GM21717 (cell line): ENCODE data around the gene APBB3.
"Not testable (repeated sequence)": the region's sequence is repeated elsewhere in the genome, so short reads cannot be mapped to it uniquely, and the experiment has no call there.

Source experiments
- ATAC-seq: cut with Tn5 transposase; IDR thresholded peaks from one replicate; pipeline ENCODE4 v1.9.1; 2021; ENCODE audit warnings: mild to moderate bottlenecking, moderate library complexity; ENCODE audit not compliant: unreplicated experiment

APBB3 gene, protein sequence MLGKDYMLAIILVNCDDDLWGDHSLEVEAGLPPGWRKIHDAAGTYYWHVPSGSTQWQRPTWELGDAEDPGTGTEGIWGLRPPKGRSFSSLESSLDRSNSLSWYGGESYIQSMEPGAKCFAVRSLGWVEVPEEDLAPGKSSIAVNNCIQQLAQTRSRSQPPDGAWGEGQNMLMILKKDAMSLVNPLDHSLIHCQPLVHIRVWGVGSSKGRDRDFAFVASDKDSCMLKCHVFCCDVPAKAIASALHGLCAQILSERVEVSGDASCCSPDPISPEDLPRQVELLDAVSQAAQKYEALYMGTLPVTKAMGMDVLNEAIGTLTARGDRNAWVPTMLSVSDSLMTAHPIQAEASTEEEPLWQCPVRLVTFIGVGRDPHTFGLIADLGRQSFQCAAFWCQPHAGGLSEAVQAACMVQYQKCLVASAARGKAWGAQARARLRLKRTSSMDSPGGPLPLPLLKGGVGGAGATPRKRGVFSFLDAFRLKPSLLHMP

DNA sequence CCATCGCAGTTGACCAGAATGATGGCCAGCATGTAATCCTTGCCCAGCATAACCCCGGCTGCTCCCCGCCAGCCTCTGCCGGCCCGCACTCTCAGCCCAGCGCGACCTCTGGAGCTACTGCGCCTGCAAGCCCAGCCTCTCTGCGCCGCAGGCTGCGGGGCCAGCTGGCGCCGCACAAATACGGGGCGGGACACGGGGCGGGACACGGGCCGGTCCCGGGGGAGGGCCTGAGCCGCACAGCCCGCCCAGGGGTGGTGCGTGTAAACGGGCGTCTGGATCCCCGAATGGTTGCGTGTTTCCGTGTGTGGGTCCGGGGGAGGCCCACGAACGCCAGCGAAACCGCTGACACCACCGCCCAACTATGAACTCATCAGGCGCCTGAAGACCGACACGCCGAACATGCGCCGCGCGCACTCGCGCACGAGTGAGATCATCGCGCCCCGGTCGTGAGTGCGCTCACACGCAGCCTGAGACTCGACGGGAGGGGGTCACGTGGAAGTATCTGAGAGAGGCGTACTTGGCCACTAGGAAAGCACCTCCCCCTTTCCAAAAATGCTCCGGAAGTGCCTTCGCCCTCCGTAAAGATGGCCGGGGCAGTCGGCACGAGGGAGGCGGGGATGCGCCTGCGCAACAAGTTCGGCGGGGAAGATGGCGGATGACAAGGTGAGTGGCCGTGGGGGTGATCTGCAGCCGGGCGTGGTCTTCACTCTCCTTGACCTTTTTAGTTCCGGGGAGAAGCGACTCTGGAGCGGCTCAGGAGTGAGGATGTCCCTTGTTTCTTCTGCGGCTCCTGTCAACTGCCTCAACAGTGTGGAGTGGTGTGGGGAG, at the start of gene APBB3, which contains the start of gene SLC35A4:
Gene APBB3, minus strand, starts transcription at position 403 of the 828 bp plus-strand sequence. Its CDS starts 353 bp downstream, at position 50.
Gene SLC35A4, plus strand, starts transcription at position 633 of the 828 bp plus-strand sequence. CDS start 2,342 bp downstream, outside the sequence.
- peak; percentile 72 for ATAC-seq

DNA sequence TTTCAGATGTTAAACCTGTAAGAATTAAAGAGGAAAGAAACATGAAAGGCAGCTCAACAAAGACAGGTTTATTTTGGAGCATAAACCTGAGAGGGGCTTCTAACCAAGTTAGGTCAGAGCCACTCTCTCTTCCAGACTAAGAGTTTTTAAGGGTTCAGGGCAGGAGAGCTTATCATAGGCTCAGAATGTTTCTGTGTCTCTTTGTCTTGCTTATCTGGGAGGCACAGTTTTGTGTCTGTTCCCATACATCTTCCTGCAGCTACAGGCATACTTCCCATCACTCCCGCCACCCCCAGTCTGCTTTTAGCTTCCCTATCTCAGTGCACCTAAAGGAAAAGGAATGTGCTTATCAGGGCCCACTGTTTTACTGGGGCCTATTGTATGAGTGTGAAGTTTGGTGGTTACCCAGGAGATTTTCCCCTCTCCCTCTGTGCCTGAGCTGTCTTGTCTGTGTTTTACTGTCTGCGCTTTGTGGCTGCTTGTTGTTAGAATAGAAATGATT, 46.7 kb upstream of the APBB3 start:
- no peak for ATAC-seq

DNA sequence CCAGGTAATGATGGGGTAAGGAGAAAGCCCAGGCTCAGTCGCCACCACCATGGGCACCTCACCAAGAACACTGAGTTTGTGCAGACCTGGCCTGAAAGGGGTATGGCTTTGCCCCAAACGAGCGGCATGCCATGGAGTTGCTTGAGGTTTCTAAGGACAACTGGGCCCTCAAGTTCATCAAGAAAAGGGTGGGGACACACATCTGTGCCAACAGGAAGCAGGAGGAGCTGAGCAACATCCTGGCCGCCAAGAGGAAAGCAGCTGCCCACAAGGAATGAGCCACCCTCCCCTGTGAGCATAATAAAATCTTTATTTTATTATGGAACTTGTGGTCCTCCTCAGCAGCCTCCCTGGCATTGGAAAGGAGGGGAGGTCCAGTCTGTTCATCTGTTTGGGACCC, 44.7 kb upstream of the APBB3 start:
- ATAC-seq = no peak

DNA sequence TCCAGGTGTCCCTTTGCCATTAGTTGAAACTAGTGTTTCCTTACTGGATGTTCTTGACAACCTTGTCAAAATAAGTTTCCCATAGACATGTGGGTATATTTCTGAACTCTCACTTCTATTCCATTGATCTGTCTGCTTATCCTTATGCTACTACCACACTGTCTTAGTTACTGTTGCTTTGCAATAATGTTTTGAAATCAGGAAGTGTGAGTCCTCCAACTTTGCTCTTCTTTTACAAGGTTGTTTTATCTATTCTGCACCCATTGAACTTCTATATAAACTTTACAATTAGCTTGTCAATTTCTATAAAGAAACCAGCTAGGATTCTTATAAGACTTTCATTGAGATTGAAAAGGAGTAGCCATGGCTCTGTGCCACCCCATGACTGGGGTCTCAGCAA, 44.3 kb upstream of the APBB3 start:
- no peak for ATAC-seq

DNA sequence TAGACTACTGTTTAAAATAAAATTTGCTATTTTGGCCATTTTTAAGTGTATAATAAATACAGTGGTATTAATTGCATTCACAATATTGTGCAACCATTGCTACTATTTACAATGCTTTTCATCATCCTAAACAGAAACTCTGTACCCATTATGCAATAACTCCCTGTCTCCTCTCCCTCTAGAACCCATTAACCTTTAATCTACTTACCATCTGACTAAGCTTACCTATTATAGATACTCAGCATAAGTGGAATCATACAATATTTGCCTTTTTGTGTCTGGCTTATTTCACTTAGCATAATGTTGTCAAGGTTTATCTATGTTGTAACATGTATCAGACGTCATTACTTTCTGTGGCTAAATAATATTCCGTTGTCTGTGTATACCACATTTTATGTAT, 42.6 kb upstream of the APBB3 start:
- no peak for ATAC-seq

DNA sequence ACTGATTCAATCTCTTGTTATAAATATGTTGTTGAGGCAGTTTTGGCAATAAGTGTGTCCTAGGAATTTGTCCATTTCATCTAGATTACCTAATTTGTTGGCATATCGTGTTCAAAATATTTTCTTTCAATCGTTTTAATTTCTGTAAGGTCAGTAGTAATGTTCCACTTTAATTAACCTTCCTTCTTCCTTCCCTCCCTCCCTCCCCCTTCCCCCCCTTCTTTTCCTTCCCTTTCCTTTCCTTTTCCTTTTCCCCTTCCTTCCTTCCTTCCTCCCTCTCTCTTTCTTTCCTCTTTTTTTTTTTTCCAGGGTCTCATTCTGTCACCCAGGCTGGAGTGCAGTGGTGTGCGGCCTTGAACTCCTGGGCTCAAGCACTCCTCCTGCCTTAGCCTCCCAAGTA, 41.5 kb upstream of the APBB3 start:
- no peak for ATAC-seq

DNA sequence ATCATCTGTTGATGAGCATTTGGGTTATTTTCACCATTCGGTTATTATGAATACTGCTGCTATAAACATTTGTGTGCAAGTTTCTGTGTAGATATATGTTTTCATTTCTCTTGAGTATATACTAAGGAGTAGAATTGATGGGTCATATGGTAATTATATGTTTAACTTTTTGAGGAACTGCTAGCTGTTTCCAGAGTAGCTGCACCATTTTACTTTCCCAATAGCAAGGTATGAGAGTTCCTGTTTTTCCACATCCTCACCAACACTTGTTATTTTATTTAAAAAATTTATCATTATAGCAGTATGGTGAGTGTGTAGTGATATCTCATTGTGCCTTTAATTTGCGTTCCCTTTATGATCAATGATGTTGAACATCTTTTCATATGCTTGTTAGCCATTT, 39.3 kb upstream of the APBB3 start:
- no peak for ATAC-seq

DNA sequence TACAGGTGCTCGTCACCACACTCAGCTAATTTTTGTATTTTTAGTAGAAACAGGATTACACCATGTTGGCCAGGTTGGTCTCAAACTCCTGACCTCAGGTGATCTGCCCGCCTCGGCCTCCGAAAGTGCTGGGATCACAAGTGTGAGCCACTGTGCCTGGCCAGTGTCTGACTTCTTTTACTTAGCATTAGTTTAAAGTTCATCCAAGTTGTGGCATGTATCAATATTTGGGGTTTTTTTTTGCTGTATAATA, 39.0 kb upstream of the APBB3 start:
- not testable (repeated sequence) for ATAC-seq

DNA sequence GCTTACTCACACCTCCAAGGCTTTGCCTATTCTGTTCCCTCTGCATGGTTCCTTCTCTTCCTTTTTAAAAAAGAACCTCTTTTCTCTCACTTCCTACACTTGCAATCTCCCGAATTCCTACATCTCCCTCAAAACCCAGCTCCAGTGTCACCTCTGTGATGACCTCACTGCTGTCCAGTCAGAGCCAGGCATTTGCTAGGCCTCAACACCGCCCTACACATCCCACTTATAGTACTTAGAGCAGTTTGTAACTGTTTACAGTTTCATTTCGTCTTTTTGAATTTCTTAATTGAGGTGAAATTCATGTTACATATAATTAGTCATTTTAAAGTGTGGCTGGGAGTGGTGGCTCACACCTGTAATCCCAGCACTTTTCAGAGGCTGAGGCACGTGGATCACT, 37.7 kb upstream of the APBB3 start:
- no peak for ATAC-seq

DNA sequence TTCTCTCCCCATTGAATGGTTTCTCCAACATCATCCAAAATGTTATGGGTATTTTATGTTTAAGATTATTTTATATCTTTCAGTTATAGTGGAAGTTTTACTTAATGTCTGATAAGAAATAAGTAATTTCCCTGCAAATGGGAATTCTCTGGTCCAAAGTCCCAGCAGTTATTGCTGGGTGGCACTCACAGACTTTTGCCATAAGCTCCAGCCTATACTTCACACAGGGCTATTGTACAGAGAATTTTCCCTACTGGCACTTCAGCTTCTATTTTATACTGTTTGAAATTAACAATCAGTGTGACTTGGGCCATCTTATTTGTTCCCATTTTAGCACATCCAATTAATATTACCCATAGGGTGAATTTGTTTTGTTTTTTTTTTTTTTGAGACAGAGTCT, 35.7 kb upstream of the APBB3 start:
- no peak for ATAC-seq

DNA sequence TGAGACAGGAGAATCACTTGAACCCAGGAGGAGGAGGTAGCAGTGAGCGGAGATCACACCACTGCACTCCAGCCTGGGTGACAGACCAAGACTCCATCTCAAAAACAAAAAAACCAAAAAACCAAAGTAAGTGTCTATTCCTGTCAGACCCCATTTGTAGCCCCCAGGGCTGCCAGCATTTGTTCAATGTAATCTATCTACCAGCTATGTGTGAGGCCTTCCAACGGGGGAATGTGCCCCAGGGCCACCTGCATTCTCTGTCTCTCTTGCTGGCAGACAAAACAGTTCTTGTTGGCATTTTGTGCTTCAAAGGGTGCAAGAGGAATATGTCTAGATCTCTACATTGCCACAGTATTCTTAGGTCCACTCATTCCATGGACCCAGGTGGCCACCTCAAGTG, 34.4 kb upstream of the APBB3 start:
- no peak for ATAC-seq

DNA sequence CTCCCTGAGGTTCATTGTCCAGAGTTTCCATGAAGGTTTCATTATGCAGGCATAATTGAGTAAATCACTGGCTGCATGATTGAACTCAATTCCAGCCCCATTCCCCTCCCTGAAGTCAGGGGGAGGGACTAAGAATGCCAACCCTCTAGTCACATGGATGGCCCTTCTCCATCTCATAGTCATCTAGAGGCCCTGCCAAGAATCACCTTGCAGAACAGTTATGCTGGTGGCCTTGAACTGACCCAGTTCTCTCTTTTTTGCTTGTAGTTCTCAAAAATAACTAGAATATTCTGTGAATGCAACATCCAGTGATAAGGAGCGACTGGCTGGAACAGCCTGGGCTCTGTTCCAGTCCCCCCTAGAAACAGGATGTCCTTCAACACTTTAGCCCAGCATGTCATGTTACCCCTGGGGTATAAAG, 31.9 kb upstream of the APBB3 start:
- ATAC-seq = no peak

DNA sequence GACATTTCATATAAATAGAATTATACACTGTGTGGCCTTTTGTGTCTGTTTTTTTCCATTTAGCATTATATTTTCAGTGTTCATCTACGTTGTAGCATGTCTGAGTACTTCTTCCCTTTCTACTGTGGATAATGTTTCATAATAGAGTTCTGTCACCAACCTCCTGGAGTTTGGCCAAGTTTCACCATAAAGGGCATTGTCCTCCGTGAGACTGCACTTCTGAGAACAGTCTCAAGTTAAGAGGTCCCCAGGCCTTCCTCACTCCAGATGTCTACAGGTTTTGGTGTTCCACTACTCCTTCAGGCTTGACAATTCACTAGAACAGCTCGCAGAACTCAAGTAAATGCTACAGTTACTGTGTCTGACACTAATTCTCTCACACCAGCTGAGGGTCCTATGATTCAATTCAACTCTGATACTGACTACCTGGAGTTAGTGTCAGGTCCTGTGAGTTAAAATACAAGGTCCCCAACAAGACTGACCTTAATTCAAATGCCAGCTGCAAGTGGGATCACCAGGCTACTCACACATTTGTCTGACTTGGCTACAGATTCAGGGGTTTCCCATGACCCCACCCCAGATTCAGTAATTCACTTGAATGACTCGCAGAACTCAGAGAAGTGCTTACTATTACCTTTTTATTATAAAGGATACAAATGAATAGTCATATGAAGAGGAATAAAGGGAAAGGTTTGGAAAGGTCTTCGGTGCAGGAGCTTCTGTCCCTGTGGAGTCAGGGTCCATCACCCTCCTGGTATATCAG, 31.3 kb upstream of the APBB3 start:
- ATAC-seq = no peak

DNA sequence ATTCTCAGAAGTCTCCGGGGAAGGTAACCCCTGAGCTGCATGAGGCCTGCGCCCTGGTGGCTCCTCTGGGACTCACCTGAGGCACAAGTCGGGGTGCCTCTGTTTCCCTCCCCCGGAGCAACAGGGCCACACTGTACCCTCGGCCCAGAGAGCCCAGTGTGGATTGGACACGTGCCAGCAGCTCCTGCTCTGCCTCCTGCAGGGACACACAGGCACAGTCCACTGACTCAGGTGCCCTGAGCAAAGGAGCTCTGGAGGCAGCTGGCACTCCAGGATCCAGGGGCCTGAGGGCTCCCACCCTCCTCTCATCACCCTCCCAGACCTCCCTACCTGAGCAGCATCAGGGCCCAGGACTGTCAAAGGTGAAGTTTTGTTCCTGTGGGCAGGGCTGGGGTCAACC, 29.8 kb upstream of the APBB3 start:
- no peak for ATAC-seq

DNA sequence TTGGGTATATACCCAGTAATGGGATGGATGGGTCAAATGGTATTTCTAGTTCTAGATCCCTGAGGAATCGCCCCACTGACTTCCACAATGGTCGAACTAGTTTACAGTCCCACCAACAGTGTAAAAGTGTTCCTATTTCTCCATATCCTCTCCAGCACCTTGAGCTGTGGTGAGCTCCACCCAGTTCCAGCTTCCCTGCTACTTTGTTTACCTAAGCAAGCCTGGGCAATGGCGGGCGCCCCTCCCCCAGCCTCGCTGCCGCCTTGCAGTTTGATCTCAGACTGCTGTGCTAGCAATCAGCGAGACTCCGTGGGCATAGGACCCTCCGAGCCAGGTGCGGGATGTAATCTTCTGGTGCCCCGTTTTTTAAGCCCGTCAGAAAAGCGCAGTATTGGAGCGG, 28.7 kb upstream of the APBB3 start:
- not testable (repeated sequence) for ATAC-seq

DNA sequence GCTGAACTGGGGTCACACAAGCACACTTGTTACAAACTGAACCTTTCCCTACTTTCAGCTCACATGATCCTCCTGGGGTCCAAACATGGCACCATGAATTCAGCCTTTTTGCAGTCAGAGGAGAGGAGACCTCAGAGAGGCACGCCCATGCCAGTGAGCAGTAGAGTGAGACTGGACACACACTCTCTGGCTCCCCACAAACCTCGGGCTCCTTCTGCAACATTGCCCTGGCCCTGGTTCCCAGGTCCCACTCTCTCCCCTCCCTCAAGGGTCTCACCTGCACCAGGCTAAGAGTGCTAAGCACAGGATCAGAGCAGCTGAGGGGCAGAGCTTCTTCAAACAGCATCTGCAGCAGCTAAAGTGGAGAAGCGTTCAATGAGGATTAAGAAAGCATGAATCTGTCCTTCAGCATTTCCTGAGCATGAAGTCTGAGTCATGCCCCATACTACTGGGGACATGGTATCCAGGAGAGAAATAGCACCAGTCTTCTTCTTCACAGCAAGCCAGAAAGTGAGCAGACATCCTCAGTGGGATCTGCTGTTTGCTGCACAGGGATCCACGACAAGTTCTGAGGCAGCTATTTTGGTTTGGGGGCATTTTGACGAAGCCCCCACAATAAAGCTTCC, 27.5 kb upstream of the APBB3 start:
- ATAC-seq = no peak

DNA sequence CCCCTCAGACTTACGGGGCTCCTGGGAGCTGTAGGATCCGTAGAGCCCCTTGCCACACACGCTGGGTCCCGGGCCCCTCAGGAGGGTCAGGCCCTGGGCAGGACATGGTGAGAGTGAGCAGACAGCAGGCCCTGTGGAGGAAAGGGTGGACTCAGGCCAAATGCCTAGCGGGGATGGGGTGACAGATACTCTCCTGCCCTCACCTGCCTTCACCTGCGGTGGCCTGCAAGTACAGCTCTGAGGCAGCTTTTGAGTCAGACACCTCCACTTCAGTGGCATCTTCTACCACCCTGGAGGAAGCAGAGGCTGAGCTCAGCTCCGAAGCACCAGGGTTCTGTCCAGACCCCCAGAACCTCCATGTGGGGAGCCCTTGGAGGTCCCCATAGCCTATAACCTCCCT, 26.5 kb upstream of the APBB3 start:
- ATAC-seq = no peak

DNA sequence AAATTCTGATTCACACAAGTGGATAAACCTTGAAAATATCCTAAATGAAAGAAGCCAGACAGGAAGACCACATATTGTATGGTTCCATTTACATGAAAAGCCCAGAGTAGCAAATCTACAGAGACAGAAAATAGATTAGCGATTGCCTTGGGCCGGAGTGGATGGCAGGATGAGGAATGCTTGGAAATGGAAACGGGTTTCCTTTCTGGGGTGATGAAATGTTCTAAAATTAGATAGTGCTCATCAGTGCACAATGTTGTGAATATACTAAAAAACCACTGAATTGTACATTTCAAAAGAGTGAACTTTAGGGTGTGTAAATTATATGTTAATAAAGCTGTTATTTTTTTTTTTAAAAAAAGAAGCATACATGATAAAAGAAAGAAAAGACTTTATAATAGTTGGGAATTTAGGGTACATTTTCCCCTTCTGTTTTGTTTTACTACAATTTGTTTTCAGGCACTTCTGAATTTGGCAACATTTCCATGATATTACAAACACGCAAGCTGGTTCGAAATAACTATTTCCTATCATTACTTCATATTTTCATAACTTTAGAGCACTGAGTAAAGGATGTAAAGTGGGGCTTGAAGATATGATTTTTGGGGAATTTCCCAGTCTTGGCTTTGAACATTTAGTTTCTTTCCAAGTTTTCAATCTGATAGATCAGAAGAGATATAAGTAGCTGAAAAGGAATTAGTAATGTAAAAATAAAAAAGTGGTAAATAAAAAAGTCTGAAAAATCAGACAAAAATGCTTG, 24.1 kb upstream of the APBB3 start:
- ATAC-seq = no peak

DNA sequence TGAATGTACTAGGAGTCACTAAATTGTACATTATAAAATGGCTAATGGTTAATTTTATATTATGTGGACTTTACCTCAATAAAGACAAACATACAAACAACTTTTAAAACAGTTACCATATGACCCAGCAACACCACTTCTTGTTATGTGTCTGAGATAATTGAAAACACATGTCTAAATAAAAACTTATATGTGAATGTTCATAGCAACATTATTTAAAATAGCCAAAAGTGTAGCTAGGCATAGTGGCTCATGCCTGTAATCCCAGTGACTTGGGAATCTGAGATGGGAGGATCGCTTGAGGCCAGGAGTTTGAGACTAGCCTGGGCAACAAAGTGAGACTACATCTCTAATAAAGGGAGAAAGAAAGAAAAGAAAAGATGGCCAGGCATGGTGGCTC, 23.1 kb upstream of the APBB3 start:
- no peak for ATAC-seq

DNA sequence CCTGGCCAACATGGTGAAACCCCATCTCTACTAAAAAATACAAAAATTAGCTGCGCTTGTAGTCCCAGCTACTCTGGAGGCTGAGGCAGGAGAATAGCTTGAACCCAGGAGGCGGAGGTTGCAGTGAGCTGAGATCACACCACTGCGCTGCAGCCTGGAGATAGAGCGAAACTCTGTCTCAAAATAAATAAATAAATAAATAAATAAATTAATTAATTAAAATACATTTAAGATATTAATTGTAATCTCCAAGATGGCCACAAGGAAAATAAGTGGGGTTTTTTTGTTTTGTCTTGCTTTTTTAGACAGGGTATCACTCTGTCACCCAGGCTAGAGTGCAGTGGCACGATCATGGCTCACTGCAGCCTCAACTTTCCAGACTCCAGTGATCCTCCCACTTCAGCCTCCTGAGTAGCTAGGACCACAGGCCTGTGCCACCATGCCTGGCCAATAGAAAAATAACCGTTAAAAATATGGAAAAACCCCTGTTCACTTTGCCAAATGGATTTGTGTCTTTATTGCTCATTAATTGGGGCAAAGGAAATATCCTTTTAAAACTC, 14.9 kb upstream of the APBB3 start:
- ATAC-seq = not testable (repeated sequence)
